Measurements from ENCODE around the gene SNAPC1. TPM values are rescaled to one million over a fixed set of nuclear protein-coding genes. Genes with fewer than 3 reads are reported as not detected.
A peak's percentile ranks its signal among the peaks of the same experiment; 100 is the strongest.

Gene SNAPC1
- total and polyA plus RNA-seq, 9 of the 15 experiments (the other 6 are each of a cell fraction or from before 2014, with no cell fraction given) = 3.7 to 9.0 (median 7.9) TPM

DNA sequence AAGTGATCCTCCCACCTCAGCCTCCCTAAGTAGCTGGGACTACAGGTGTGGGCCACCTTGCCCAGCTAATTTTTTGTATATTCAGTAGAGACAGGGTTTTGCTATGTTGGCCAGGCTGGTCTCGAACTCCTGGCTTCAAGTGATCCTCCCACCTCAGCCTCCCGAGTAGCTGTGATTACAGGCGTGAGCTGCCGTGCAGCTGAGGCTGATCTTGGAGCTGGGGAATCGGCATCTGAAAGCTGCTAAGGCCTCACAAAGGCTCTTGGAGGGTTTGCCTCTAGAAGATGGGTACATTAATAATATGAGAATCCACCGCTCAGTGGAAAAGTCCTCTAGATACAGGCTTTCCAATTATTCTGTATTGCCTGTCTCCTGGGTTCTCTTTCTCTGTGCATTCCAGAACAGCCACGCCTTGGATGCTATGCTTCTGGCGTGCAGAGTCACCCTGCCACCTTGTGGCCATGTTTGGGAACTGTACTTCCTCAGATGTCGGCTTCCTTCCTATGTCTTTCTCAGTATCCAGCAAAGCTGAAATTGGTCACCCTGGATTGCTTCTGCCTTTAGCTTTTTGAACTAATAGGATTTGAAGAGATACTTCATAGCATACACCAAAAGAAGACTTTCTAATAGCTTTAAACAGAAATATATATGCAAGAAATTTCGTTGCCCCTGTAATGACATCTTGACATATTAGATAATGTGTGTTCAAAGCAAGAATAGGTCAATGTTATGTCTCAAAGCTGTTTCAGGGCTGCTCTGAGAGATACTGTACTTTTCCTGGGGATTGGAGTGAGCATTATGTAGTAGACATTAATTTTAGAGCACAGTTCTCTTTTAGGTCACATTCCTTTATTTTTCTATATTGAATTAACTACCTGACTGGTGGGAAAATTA is 75.4 kb downstream of the SNAPC1 start:
- Histone ChIP-seq H3K4me1 (replicated peaks in 1 of 2; ENCODE audit: control insufficient read depth in 2 of 2, insufficient read depth in 2 of 2, low read length in 2 of 2) (no peaks in the 10 kb centered on the region), H4K20me1 (replicated peaks; ENCODE audit: control insufficient read depth, insufficient read depth, low read length) (no peaks in the 10 kb centered on the region), H3K36me3 (ENCODE audit: control insufficient read depth, insufficient read depth, low read length) (no peaks in the 10 kb centered on the region), H2AFZ (ENCODE audit: low read depth, low read length) (no peak overlapping the region), H3K27ac (ENCODE audit: extremely low read depth, low read depth, low read length) (no peak overlapping the region), H3K9me1 (ENCODE audit: control insufficient read depth, insufficient read depth, low read length) (no peaks in the 10 kb centered on the region), H3K79me2 (ENCODE audit: control insufficient read depth, insufficient read depth, low read length) (no peaks in the 10 kb centered on the region), H3K4me2 (ENCODE audit: insufficient read depth, low read length) (no peak overlapping the region), H3K9me3 (replicated peaks; ENCODE audit: control insufficient read depth, insufficient read depth, low read depth, low read length) (no peaks in the 10 kb centered on the region), H3K27me3 (ENCODE audit: control insufficient read depth in 2 of 2, insufficient read depth in 2 of 2, low read length in 2 of 2) (no peaks in the 10 kb centered on the region), H3K4me3 (no peak overlapping the region), H3K9ac (ENCODE audit: insufficient read depth in 1 of 2, low read depth in 2 of 2, low read length in 2 of 2) (no peak overlapping the region)
- CTCF ChIA-PET (ENCODE audit: low intra/inter-chr PET ratio) = interaction anchor here (0.7 to 2.4 kb wide), 5 partner anchors 376 to 1743 kb away, joined by 3 to 22 read pairs (median 4); no protein-coding TSS in a partner anchor
- DNase-seq (ENCODE audit: extremely low read depth in 1 of 4, low spot score in 3 of 4) = peak; percentile 50 to 79 (median 63)
- in situ Hi-C loops (cut with MboI) (loop anchor here (5.0 kb wide), 1 partner anchor 380 kb away; no protein-coding TSS in a partner anchor), intact Hi-C loops (cut with micrococcal nuclease) (loop anchor here (1.0 to 10.0 kb wide), 5 partner anchors 84 to 543 kb away; no protein-coding TSS in a partner anchor)
- FAIRE-seq = peak; percentile 92
- POLR2A ChIA-PET = interaction anchor here (1.3 kb wide), 2 partner anchors 11 to 88 kb away, joined by 3 read pairs; no protein-coding TSS in a partner anchor
- peak; percentile 97 for ATAC-seq
- BruUV-seq (replicated peaks) = no TSS peak
- 21% methylated on average over 10 of the region's 10 CpGs for WGBS (ENCODE audit: insufficient coverage, low coverage, missing lambda C conversion rate)
- TF ChIP-seq CREM (IDR thresholded peaks at IDR 0.05; ENCODE audit: low read depth) (0 out of 2 replicates have a peak, but pooled peaks have one; percentile 15), STAG1 (CRISPR knock-in tag; IDR thresholded peaks at IDR 0.05; ENCODE audit: borderline replicate concordance) (peak; percentile 83), CBX5 (IDR thresholded peaks at IDR 0.05; ENCODE audit: borderline replicate concordance, low read depth) (no peak), U2AF1 (optimal IDR thresholded peaks at IDR 0.05; ENCODE audit: low read depth, low read length) (no peak), ID3 (CRISPR knock-in tag; IDR thresholded peaks at IDR 0.05) (no peak), ID3 (tag; IDR thresholded peaks at IDR 0.05) (no peak), FOXJ2 (tag; IDR thresholded peaks at IDR 0.05) (no peak), MAZ (CRISPR knock-in tag; conservative IDR thresholded peaks at IDR 0.05 in 1 of 2, IDR thresholded peaks at IDR 0.05 in 1 of 2) (0 out of 4 replicates have a peak, but pooled peaks of 1 of the 2 experiments have one; percentile 21), ZNF830 (CRISPR knock-in tag; IDR thresholded peaks at IDR 0.05) (no peak), CTBP1 (IDR thresholded peaks at IDR 0.05; ENCODE audit: borderline replicate concordance) (0 out of 2 replicates have a peak, but pooled peaks have one; percentile 26), RCOR1 (IDR thresholded peaks at IDR 0.05; ENCODE audit: borderline replicate concordance in 1 of 2, low read depth in 2 of 2, low read length in 2 of 2) (0 out of 4 replicates have a peak, but pooled peaks of 1 of the 2 experiments have one; percentile 43), SMAD2 (IDR thresholded peaks at IDR 0.05; ENCODE audit: low read depth, low read length) (no peak), RAD21 (CRISPR knock-in tag; conservative IDR thresholded peaks at IDR 0.05 in 1 of 2, IDR thresholded peaks at IDR 0.05 in 1 of 2) (peak; percentile 83 to 91)
- TF ChIP-seq, protein P1, sequence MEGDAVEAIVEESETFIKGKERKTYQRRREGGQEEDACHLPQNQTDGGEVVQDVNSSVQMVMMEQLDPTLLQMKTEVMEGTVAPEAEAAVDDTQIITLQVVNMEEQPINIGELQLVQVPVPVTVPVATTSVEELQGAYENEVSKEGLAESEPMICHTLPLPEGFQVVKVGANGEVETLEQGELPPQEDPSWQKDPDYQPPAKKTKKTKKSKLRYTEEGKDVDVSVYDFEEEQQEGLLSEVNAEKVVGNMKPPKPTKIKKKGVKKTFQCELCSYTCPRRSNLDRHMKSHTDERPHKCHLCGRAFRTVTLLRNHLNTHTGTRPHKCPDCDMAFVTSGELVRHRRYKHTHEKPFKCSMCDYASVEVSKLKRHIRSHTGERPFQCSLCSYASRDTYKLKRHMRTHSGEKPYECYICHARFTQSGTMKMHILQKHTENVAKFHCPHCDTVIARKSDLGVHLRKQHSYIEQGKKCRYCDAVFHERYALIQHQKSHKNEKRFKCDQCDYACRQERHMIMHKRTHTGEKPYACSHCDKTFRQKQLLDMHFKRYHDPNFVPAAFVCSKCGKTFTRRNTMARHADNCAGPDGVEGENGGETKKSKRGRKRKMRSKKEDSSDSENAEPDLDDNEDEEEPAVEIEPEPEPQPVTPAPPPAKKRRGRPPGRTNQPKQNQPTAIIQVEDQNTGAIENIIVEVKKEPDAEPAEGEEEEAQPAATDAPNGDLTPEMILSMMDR (IDR thresholded peaks at IDR 0.05 in 2 of 3, conservative IDR thresholded peaks at IDR 0.05 in 1 of 3; ENCODE audit: insufficient read depth in 2 of 3, low read depth in 1 of 3, low read length in 3 of 3) = peak; percentile 78 to 87 (median 79)
- TF ChIP-seq, protein P2, sequence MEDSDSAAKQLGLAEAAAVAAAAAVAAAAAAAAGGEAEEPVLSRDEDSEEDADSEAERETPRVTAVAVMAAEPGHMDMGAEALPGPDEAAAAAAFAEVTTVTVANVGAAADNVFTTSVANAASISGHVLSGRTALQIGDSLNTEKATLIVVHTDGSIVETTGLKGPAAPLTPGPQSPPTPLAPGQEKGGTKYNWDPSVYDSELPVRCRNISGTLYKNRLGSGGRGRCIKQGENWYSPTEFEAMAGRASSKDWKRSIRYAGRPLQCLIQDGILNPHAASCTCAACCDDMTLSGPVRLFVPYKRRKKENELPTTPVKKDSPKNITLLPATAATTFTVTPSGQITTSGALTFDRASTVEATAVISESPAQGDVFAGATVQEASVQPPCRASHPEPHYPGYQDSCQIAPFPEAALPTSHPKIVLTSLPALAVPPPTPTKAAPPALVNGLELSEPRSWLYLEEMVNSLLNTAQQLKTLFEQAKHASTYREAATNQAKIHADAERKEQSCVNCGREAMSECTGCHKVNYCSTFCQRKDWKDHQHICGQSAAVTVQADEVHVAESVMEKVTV (CRISPR knock-in tag; IDR thresholded peaks at IDR 0.05) = peak; percentile 69

Measured in K562 (cell line).